DND-41 (cell line): ENCODE data around the gene HTRA3.

Experiments
- EZH2 ChIP-seq: IDR thresholded peaks from 3 replicates; pipeline ENCODE4 v1.6.1; 2012; ENCODE audit warnings: borderline replicate concordance, low read depth, mild to moderate bottlenecking, moderate library complexity, low read length, inconsistent platforms; ENCODE audit not compliant: severe bottlenecking
- TF ChIP-seq, protein P1 (sequence below): IDR thresholded peaks from 2 replicates; pipeline ENCODE4 v1.5.1; 2012; ENCODE audit warnings: borderline replicate concordance, low read length, moderate library complexity, mild to moderate bottlenecking; ENCODE audit not compliant: poor library complexity, severe bottlenecking; ENCODE audit errors: extremely low read depth

DNA sequence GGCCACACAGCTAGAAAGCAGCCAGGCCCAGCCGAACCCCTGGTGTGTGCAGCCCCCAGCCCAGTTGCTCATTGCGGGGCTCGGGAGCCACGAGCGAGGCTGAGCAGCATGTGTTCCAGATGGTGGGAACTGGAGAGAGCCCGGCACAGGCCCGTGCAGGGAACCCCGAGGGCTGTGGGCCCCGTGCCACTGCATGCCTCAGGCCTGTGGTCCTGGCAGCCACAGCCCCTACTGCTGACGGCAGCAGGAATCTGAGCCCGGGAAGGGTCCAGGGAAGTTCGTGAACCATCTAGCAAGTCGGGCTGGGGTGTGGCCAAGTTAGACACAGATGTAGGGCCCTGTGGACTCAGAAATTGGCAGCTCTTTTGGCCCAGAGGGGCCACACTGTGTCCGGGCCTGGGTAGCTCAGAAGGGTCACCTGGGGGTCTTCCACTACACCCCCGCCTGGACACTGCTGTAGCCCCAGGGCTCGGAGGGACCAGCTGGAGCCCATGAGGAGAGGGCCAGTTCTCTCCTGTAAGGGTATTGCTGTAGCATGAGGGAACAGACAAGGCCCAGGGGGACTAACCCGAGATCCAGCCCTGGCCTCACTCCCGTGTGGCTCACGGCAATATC lies 12.1 kb downstream of the HTRA3 start:
- TF ChIP-seq, protein P1, sequence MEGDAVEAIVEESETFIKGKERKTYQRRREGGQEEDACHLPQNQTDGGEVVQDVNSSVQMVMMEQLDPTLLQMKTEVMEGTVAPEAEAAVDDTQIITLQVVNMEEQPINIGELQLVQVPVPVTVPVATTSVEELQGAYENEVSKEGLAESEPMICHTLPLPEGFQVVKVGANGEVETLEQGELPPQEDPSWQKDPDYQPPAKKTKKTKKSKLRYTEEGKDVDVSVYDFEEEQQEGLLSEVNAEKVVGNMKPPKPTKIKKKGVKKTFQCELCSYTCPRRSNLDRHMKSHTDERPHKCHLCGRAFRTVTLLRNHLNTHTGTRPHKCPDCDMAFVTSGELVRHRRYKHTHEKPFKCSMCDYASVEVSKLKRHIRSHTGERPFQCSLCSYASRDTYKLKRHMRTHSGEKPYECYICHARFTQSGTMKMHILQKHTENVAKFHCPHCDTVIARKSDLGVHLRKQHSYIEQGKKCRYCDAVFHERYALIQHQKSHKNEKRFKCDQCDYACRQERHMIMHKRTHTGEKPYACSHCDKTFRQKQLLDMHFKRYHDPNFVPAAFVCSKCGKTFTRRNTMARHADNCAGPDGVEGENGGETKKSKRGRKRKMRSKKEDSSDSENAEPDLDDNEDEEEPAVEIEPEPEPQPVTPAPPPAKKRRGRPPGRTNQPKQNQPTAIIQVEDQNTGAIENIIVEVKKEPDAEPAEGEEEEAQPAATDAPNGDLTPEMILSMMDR: no peak
- TF ChIP-seq EZH2: no peak
